Measurements from ENCODE around the gene HDHD2.

DNA sequence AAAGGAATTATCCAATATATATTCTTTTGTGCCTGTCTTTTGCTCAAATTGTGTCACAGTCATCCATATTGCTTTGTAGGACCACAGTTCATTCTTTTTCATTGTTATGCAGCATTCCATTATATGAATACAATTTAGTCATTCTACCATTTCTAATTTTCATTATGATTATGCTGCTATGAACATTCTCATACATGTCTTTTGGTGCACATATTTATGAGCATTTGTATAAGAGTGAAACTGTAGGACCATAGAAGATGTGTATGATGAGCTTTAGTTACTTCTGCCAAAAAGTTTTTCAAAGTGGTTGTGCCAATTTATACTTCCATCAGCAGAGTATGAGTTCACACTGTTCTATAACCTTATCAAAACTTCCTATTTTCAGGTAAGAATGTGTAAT is 18.2 kb upstream of the HDHD2 start:
- TF ChIP-seq, protein P1, sequence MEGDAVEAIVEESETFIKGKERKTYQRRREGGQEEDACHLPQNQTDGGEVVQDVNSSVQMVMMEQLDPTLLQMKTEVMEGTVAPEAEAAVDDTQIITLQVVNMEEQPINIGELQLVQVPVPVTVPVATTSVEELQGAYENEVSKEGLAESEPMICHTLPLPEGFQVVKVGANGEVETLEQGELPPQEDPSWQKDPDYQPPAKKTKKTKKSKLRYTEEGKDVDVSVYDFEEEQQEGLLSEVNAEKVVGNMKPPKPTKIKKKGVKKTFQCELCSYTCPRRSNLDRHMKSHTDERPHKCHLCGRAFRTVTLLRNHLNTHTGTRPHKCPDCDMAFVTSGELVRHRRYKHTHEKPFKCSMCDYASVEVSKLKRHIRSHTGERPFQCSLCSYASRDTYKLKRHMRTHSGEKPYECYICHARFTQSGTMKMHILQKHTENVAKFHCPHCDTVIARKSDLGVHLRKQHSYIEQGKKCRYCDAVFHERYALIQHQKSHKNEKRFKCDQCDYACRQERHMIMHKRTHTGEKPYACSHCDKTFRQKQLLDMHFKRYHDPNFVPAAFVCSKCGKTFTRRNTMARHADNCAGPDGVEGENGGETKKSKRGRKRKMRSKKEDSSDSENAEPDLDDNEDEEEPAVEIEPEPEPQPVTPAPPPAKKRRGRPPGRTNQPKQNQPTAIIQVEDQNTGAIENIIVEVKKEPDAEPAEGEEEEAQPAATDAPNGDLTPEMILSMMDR (IDR thresholded peaks at IDR 0.05), result no peak
- no peak for TF ChIP-seq EP300 (IDR thresholded peaks at IDR 0.05)

All from tibial nerve (tissue), 4 donors.